IPS-20b (cell line): ENCODE measurements around the gene RNF212B.
"Not testable (repeated sequence)": the region's sequence is repeated elsewhere in the genome, so short reads cannot be mapped to it uniquely, and the experiment has no call there.

ENCODE experiments used
- H3K27ac ChIP-seq: one replicate; pipeline ENCODE4 v1.5.1; 2013; ENCODE audit warnings: low read length
- H3K27me3 ChIP-seq: 2 replicates; pipeline ENCODE4 v1.6.1; 2013; ENCODE audit warnings: mild to moderate bottlenecking, low read length, inconsistent platforms; ENCODE audit not compliant: insufficient read depth
- H3K36me3 ChIP-seq: 2 replicates; pipeline ENCODE4 v1.6.1; 2013; ENCODE audit warnings: low read depth, mild to moderate bottlenecking, inconsistent platforms, low read length, moderate library complexity; ENCODE audit not compliant: insufficient read depth
- H3K4me1 ChIP-seq: 2 replicates; pipeline ENCODE4 v1.6.1; 2013; ENCODE audit warnings: mild to moderate bottlenecking, control low read depth, inconsistent platforms, low read length, moderate library complexity; ENCODE audit not compliant: insufficient read depth
- H3K4me3 ChIP-seq: 2 replicates; pipeline ENCODE4 v1.5.1; 2013; ENCODE audit warnings: mild to moderate bottlenecking, low read length, inconsistent platforms
- H3K9ac ChIP-seq: 2 replicates; pipeline ENCODE4 v1.6.1; 2013; ENCODE audit warnings: low read depth, mild to moderate bottlenecking, inconsistent platforms, low read length, moderate library complexity
- H3K9me3 ChIP-seq: 2 replicates; pipeline ENCODE4 v1.6.1; 2013; ENCODE audit warnings: mild to moderate bottlenecking, low read depth, low read length, inconsistent platforms; ENCODE audit not compliant: insufficient read depth

RNF212B gene

GRCh38 chr14:23217032-23218020 lies 20.4 kb upstream of the RNF212B start:
- Histone ChIP-seq H3K9ac (no peak overlapping the region), H3K27ac (no peak overlapping the region), H3K36me3 (no peaks in the 10 kb centered on the region), H3K27me3 (no peaks in the 10 kb centered on the region), H3K9me3 (peaks cover 8% of the 10 kb centered on the region), H3K4me1 (0 out of 2 replicates have a peak, but pooled peaks cover 6% of the 10 kb centered on the region), H3K4me3 (no peak overlapping the region)

DNA sequence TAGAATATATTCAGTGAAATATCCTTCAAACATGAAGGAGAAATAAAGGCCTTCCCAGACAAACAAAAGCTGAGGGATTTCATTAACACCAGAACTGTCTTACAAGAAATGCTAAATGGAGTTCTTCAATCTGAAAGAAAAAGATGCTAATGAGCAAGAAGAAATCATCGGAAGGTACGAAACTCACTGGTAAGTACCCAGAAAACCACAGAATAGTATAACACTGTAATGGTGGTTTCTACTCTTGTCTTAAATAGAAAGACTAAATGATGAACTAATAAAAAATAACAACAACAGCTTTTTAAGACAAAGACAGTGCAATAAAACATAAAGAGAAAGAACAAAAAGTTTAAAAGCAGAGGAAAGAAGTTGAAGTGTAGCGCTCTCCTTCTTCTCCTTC lies 18.7 kb upstream of the RNF212B start:
- Histone ChIP-seq H3K27ac (no peak overlapping the region), H3K9me3 (peaks cover 8% of the 10 kb centered on the region), H3K4me3 (no peak overlapping the region), H3K4me1 (0 out of 2 replicates have a peak, but pooled peaks cover 6% of the 10 kb centered on the region), H3K9ac (no peak overlapping the region), H3K36me3 (no peaks in the 10 kb centered on the region), H3K27me3 (no peaks in the 10 kb centered on the region)

DNA sequence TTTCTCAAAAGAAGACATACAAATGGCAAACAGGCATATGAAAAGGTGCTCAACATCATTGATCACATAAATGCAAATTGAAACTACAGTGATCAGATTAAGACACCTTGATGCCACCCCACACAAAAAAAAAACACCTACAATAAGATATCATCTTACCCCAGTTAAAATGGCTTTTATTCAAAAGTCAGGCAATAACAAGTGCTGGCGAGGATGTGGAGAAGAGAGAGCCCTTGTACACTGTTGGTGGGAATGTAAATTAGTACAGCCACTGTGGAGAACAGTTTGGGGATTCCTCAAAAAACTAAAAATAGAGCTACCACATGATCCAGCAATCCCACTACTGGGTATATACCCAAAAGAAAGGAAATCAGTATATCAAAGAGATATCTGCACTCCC lies 12.8 kb upstream of the RNF212B start:
- H3K27me3 ChIP-seq, H3K9me3 ChIP-seq, H3K27ac ChIP-seq, H3K36me3 ChIP-seq, H3K9ac ChIP-seq, H3K4me3 ChIP-seq, H3K4me1 ChIP-seq: not testable (repeated sequence)

GRCh38 chr14:23227566-23227965 lies 10.2 kb upstream of the RNF212B start:
- H3K9ac ChIP-seq = no peak overlapping the region
- H3K4me1 ChIP-seq = no peaks in the 10 kb centered on the region
- no peak overlapping the region for H3K27ac ChIP-seq
- no peaks in the 10 kb centered on the region for H3K27me3 ChIP-seq
- no peak overlapping the region for H3K4me3 ChIP-seq
- no peaks in the 10 kb centered on the region for H3K36me3 ChIP-seq
- H3K9me3 ChIP-seq = peaks cover 9% of the 10 kb centered on the region; the same call in 1 of the 2 replicates

GRCh38 chr14:23228812-23229211 lies 8.9 kb upstream of the RNF212B start:
- Histone ChIP-seq H3K9ac (no peak overlapping the region), H3K9me3 (peaks cover 9% of the 10 kb centered on the region; the same call in 1 of the 2 replicates), H3K27me3 (no peaks in the 10 kb centered on the region)

GRCh38 chr14:23232241-23232808 lies 5.4 kb upstream of the RNF212B start:
- not testable (repeated sequence) for H3K9ac ChIP-seq, H3K4me3 ChIP-seq, H3K27me3 ChIP-seq, H3K27ac ChIP-seq, H3K9me3 ChIP-seq, H3K36me3 ChIP-seq, H3K4me1 ChIP-seq

More at GRCh38 chr14:23228812-23229211, 8.9 kb upstream of the RNF212B start:
- Histone ChIP-seq H3K4me3 (no peak overlapping the region), H3K27ac (no peak overlapping the region), H3K4me1 (no peaks in the 10 kb centered on the region), H3K36me3 (no peaks in the 10 kb centered on the region)

DNA sequence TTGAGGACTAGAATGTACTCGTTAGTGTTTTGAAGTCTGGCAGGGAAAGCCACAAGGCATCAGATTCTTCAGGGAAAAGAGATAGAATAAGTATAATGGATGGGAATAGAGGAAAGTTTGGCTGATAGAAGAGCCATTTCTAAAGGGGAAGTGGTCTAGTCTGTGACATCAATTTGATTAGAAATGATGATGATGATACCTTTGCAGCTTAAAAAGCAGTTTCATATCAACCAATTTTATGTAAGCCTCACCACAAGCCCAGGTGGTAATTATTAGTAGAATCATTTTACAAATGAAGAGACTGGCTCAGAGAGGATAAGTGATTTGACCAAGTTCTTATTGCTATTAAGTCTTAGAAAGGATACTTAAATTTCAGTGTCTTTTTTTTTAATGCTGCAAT lies 2.9 kb downstream of the RNF212B start:
- H3K27ac ChIP-seq = no peak overlapping the region
- no peak overlapping the region for H3K9ac ChIP-seq
- H3K4me1 ChIP-seq = 0 out of 2 replicates have a peak, but pooled peaks cover 3% of the 10 kb centered on the region
- H3K4me3 ChIP-seq = no peak overlapping the region
- H3K36me3 ChIP-seq = no peaks in the 10 kb centered on the region
- no peaks in the 10 kb centered on the region for H3K27me3 ChIP-seq
- H3K9me3 ChIP-seq = no peaks in the 10 kb centered on the region

GRCh38 chr14:23241061-23241715 lies 3.5 kb downstream of the RNF212B start:
- H3K27me3 ChIP-seq, H3K36me3 ChIP-seq, H3K4me1 ChIP-seq, H3K9ac ChIP-seq, H3K27ac ChIP-seq, H3K9me3 ChIP-seq, H3K4me3 ChIP-seq: not testable (repeated sequence)

- 0 out of 2 replicates have a peak, but pooled peaks cover 3% of the 10 kb centered on the region for H3K4me1 ChIP-seq
- no peak overlapping the region for H3K27ac ChIP-seq
- H3K9ac ChIP-seq = no peak overlapping the region
- no peak overlapping the region for H3K4me3 ChIP-seq
- H3K36me3 ChIP-seq = no peaks in the 10 kb centered on the region
- no peaks in the 10 kb centered on the region for H3K9me3 ChIP-seq
- no peaks in the 10 kb centered on the region for H3K27me3 ChIP-seq
These were observed 4.3 kb downstream of the RNF212B start for GRCh38 chr14:23242076-23242475.

DNA sequence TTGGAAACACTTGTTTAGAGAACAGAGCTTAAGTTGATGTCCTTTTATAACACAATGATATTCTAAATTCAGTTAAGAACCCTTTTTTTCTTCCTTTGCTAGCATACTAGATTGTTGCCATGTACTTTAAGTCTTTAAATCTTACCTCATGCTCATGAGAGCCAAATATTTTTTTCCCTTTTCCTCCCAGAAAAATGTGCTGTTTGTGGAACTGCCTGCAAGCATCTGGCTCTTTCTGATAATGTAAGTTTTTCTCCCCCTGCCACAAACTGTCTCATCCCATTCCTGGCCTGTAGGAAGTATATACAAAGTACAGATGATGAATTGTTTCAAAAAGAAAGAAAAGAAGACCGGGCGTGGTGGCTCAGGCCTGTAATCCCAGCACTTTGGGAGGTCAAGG lies 5.3 kb downstream of the RNF212B start:
- Histone ChIP-seq H3K27me3 (no peaks in the 10 kb centered on the region), H3K4me1 (0 out of 2 replicates have a peak, but pooled peaks cover under 1% of the 10 kb centered on the region), H3K4me3 (no peak overlapping the region), H3K36me3 (no peaks in the 10 kb centered on the region), H3K9me3 (no peaks in the 10 kb centered on the region), H3K27ac (no peak overlapping the region), H3K9ac (no peak overlapping the region)

- no peak overlapping the region for H3K27ac ChIP-seq
- no peak overlapping the region for H3K4me3 ChIP-seq
- H3K9ac ChIP-seq = no peak overlapping the region
- no peaks in the 10 kb centered on the region for H3K9me3 ChIP-seq
- H3K4me1 ChIP-seq = no peaks in the 10 kb centered on the region; the same call in 1 of the 2 replicates
- H3K27me3 ChIP-seq = no peaks in the 10 kb centered on the region
- no peaks in the 10 kb centered on the region for H3K36me3 ChIP-seq
These were observed 7.5 kb downstream of the RNF212B start for GRCh38 chr14:23245282-23245681.
